ENCODE results near the gene CNTNAP2.

GRCh38 chr7:148026713-148027112 is 1910.1 kb downstream of the CNTNAP2 start:
- TF ChIP-seq CTCF (IDR thresholded peaks at IDR 0.05) (no peak), POLR2AphosphoS5 (IDR thresholded peaks at IDR 0.05) (no peak)

Data from stomach (tissue), 4 donors.